NCI-H1105 (cell line): ENCODE results near the gene EIF4G3.
"Not testable (repeated sequence)": the region's sequence is repeated elsewhere in the genome, so short reads cannot be mapped to it uniquely, and the experiment has no call there.

Experiments used
- DNase-seq: peaks from one replicate; lab custom pipeline; 2025; lab: John Stamatoyannopoulos, UW

EIF4G3 gene

GRCh38 chr1:21065851-21066250 lies 110.8 kb downstream of the EIF4G3 start:
- DNase-seq = no peak

GRCh38 chr1:21064057-21064456 lies 112.6 kb downstream of the EIF4G3 start:
- DNase-seq = no peak

GRCh38 chr1:21060523-21060922 lies 116.2 kb downstream of the EIF4G3 start:
- no peak for DNase-seq

- no peak for DNase-seq
These were observed 117.7 kb downstream of the EIF4G3 start for GRCh38 chr1:21059021-21059420.

- DNase-seq = no peak
These were observed 118.5 kb downstream of the EIF4G3 start for GRCh38 chr1:21058035-21058793.

GRCh38 chr1:21053189-21053928 lies 123.3 kb downstream of the EIF4G3 start:
- not testable (repeated sequence) for DNase-seq

GRCh38 chr1:21052034-21052433 lies 124.7 kb downstream of the EIF4G3 start:
- DNase-seq = no peak

GRCh38 chr1:21051177-21051825 lies 125.4 kb downstream of the EIF4G3 start:
- DNase-seq = no peak

- no peak for DNase-seq
These were observed 126.7 kb downstream of the EIF4G3 start for GRCh38 chr1:21050031-21050430.

GRCh38 chr1:21048462-21048861 lies 128.2 kb downstream of the EIF4G3 start:
- DNase-seq = no peak

GRCh38 chr1:21046132-21046531 lies 130.6 kb downstream of the EIF4G3 start:
- no peak for DNase-seq

GRCh38 chr1:21045351-21045750 lies 131.3 kb downstream of the EIF4G3 start:
- DNase-seq = no peak

- DNase-seq = no peak
These were observed 133.6 kb downstream of the EIF4G3 start for GRCh38 chr1:21042929-21043605.

- no peak for DNase-seq
These were observed 135.2 kb downstream of the EIF4G3 start for GRCh38 chr1:21041541-21041940.

GRCh38 chr1:21037091-21037490 lies 139.6 kb downstream of the EIF4G3 start:
- DNase-seq = no peak

- no peak for DNase-seq
These were observed 140.9 kb downstream of the EIF4G3 start for GRCh38 chr1:21035794-21036193.

- no peak for DNase-seq
These were observed 141.7 kb downstream of the EIF4G3 start for GRCh38 chr1:21034725-21035628.

GRCh38 chr1:21032741-21033140 lies 144.0 kb downstream of the EIF4G3 start:
- no peak for DNase-seq

GRCh38 chr1:21030181-21030580 lies 146.5 kb downstream of the EIF4G3 start:
- DNase-seq = no peak

- no peak for DNase-seq
These were observed 148.1 kb downstream of the EIF4G3 start for GRCh38 chr1:21028520-21029145.

- DNase-seq = no peak
These were observed 148.9 kb downstream of the EIF4G3 start for GRCh38 chr1:21027805-21028204.
